Activated naive CD4-positive, alpha-beta T cell treated with anti-CD3 and anti-CD28 coated beads, Interleukin-2, amount 10 ng/mL, durations not matched to agents 7 days and 5 days (primary cell): ENCODE data around the gene RNF39.
A peak's percentile ranks its signal among the peaks of the same experiment; 100 is the strongest.

Experiments
- CTCF ChIA-PET: fragments of 350-600 bp; sonication (Branson Sonifier 250); formaldehyde crosslinking; loops from one replicate; lab custom pipeline; 2021; ENCODE audit warnings: antibody characterized with exemption; lab: Charles Lee
- DNase-seq: peaks from one replicate; pipeline ENCODE4 v3.0.0-alpha.2; 2020
- H3K27ac Mint-ChIP-seq: one replicate; pipeline ENCODE4 v1.8.0; 2021; ENCODE audit warnings: mild to moderate bottlenecking, moderate library complexity, mixed read lengths
- H3K27me3 Mint-ChIP-seq: one replicate; pipeline ENCODE4 v1.8.0; 2021; ENCODE audit warnings: mild to moderate bottlenecking, mixed read lengths
- H3K36me3 Mint-ChIP-seq: one replicate; pipeline ENCODE4 v1.8.0; 2021; ENCODE audit warnings: mixed read lengths
- H3K4me1 Mint-ChIP-seq: one replicate; pipeline ENCODE4 v1.8.0; 2021; ENCODE audit warnings: mixed read lengths
- H3K4me3 Mint-ChIP-seq: one replicate; pipeline ENCODE4 v1.8.0; 2021; ENCODE audit warnings: mild to moderate bottlenecking, moderate library complexity, mixed read lengths
- H3K9me3 Mint-ChIP-seq: one replicate; pipeline ENCODE4 v1.8.0; 2021; ENCODE audit warnings: mixed read lengths

Gene RNF39

DNA sequence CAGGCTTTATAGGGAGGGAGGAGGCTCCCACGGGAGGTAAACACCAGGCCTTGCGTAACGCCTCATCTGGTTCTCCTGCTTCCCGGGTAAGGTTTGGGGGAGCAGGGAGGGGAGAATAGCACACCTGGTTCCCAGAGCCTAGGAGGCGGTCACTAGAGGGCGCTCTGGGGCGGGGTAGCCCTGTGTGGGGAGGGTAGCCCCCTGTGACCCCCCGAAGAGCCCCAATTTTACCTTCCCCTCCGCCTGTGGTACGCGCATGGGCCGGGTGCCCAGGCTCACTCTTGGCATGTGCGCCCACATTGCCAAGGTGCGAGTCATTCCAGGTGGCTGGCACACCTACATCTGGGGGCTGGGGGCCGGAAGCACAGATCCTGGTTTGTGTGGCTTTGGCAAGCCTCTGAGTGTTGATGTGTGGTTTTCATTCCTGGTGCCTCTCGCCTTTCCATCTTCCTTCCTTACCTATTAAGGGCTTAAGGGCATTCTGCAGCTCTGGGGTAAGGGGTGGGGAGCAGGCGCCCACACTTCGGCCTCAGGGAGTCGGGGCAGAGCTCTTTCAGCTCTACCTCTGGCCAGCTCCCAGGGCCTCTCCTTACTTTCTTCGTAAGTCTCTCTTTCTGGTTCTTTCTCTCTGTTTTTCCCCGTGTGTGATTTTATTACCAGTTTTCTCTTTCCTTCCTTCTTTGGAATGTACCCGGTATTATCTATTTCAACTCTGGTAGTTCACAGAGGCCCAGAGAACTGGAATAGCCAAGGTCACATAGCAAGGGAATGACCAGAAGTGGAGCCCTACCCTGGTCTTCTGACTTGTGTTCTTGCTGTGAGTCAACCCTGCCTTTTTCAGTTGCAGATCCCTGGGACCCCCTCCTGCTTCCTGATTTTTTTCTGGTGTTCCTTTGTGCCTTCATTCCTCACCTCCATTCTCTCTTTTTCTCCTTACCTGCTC, 492 bp upstream of the RNF39 start:
- CTCF ChIA-PET = interaction anchor here (1.3 to 4.1 kb wide), 5 partner anchors 9 to 55 kb away, joined by 3 to 13 read pairs (median 6); partner anchors contain the start of gene PPP1R11
- Mint-ChIP-seq H3K4me3 (peak overlapping the region; percentile 10), H3K9me3 (peaks cover 1% of the 10 kb centered on the region), H3K27me3 (peaks cover 90% of the 10 kb centered on the region), H3K36me3 (peaks cover 9% of the 10 kb centered on the region), H3K4me1 (peaks cover 45% of the 10 kb centered on the region), H3K27ac (no peak overlapping the region)
- no peak for DNase-seq

DNA sequence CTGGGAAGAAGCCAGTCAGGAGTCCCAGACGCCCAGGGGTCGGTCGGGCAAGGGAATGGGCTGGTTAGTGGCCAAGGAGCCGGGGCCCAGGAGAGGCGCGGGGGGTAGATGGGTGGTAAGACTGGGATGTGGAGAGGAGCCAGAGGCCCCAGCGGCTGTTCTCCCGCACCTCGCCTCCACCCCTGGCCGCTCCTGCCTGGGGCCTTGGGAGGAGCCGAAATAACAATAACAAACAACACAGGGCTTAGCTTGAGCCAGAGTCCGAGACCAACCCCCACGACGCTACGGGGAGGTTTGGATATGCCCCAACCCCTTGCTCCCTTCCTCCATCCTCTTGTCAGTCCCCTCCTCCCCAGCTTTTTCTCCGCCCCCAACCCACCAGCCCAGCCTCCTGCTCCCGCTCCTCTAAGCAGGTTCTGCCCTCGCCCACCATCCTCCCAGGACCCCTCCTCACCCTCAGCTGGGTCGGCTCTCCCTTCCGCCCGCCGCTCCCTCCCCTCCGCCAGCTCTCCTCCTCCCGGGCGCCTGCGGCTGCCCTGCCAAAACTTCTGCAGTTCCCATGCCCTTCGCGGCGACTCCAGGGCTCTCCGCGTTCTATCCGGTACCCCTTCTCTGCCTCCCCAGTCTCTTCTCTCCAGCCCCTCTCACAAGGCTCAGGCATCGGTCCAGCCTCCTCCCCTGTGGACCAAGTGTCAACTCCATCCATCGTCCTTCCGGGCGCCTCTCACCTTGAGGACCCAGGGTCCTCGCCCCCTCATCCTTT, 1.1 kb downstream of the RNF39 start:
- H3K27ac Mint-ChIP-seq = no peak overlapping the region
- no peak for DNase-seq
- no peaks in the 10 kb centered on the region for H3K9me3 Mint-ChIP-seq
- H3K4me3 Mint-ChIP-seq = no peak overlapping the region
- H3K4me1 Mint-ChIP-seq = peaks cover 52% of the 10 kb centered on the region
- peaks cover 23% of the 10 kb centered on the region for H3K36me3 Mint-ChIP-seq
- CTCF ChIA-PET = interaction anchor here (1.6 to 4.1 kb wide), 2 partner anchors 29 to 57 kb away, joined by 4 to 13 read pairs; no protein-coding TSS in a partner anchor
- peaks cover 91% of the 10 kb centered on the region for H3K27me3 Mint-ChIP-seq

DNA sequence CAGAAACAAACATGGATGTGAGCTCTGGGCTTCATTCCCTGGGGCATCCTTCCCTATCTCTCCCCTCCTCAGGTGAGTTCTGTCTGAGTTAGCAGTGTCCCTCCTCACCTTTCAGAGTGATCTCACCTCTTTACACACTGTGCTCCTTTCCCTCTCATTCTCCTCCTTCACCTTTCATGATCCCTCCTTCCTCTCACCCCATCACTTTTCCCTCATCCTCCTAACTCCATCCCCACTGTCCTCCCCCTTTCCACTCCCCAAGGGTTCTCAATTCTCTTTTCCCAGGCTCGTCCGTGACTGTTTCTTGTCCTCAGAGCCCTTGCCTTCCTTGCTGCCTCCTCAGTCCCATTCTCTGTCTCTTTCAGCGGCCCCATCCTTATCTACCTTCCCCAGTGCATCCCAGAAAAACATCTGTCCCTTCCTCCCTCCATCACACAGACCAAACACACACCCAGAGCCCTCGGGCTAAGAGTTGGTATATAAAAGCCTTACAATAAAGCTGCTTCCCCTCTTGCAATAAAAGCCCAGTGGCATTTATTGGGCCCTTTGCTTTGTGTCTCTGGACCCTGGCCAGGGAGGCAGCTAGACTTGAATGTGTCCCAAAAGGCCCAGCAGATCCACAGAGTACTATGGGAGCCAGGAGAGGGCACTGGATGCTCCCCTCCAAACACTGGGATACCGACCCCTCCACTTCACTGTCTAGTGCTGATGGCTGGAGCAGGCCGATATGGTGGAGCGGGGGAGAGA, 1.9 kb downstream of the RNF39 start:
- H3K9me3 Mint-ChIP-seq = no peaks in the 10 kb centered on the region
- H3K27ac Mint-ChIP-seq = peak overlapping the region; percentile 3
- no peak overlapping the region for H3K4me3 Mint-ChIP-seq
- peaks cover 82% of the 10 kb centered on the region for H3K27me3 Mint-ChIP-seq
- peaks cover 54% of the 10 kb centered on the region for H3K4me1 Mint-ChIP-seq
- DNase-seq = no peak
- CTCF ChIA-PET = interaction anchor here (0.9 to 4.1 kb wide), 3 partner anchors 30 to 97 kb away, joined by 3 to 13 read pairs (median 4); no protein-coding TSS in a partner anchor
- peaks cover 29% of the 10 kb centered on the region for H3K36me3 Mint-ChIP-seq

DNA sequence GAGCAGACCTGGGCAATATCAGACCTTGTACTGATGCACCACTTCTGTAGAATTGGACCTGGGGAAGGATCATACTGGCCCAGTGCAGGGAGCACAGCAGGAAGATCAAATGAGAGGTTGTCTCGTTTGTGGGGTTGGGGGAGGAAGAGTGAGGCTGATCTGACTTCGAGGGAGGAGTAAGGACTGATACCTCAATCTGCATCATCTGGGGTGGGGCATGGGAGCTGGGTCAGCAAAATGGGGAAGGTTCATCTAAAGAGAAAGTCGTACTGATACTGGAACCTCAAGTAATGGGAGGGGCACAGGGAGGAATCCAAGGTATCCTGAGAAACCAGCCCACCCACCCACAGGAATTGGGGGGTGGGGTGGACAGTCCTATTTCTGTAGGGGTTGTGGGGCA, 3.7 kb downstream of the RNF39 start:
- no peak overlapping the region for H3K27ac Mint-ChIP-seq
- CTCF ChIA-PET = no interaction called here

DNA sequence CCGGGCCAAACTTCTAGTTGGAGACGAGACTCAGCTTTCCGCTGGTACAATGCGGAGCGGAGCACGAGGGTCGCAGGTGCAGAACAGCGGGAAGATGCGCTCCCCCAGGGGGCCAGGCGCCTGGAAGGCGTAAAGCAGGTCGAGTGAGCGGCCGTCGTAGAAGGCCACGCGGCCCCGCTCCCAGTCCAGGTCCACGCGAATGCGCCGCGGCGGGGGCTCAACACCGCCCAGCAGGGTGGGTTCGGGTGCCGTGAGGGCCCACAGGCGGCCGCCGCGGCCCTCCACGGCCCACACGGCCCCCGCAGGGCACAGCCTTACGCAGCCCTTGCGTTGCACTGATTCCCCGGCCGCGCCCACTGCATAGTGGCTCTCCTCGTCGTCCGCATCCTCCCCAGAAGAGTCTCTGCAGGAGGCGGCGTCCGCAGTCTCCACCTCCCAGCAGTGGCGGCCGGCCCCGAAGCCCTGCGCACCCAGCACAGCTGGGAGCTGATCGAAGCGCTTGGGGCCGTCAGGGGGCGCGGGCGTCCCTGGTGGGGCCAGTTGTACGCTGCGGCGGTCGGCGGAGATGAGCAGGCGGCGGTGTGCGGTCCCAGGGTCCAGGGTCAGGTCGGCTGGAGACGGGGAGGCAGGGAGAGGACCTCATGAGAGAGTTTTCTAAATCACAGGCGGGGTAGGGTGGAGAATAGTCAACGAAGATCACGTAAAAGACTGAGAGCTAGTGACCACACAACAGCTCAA, 4.3 kb downstream of the RNF39 start:
- Mint-ChIP-seq H3K4me3 (no peak overlapping the region), H3K36me3 (peaks cover 41% of the 10 kb centered on the region), H3K27me3 (peaks cover 61% of the 10 kb centered on the region), H3K27ac (no peak overlapping the region), H3K9me3 (no peaks in the 10 kb centered on the region), H3K4me1 (peaks cover 53% of the 10 kb centered on the region)
- no peak for DNase-seq
- CTCF ChIA-PET = interaction anchor here (1.3 kb wide), 1 partner anchor 97 kb away, joined by 3 read pairs; no protein-coding TSS in a partner anchor

More for the DNA sequence above, 3.7 kb downstream of the RNF39 start:
- Mint-ChIP-seq H3K4me3 (no peak overlapping the region), H3K4me1 (peaks cover 55% of the 10 kb centered on the region), H3K27me3 (peaks cover 66% of the 10 kb centered on the region), H3K9me3 (no peaks in the 10 kb centered on the region), H3K36me3 (peaks cover 40% of the 10 kb centered on the region)
- no peak for DNase-seq

DNA sequence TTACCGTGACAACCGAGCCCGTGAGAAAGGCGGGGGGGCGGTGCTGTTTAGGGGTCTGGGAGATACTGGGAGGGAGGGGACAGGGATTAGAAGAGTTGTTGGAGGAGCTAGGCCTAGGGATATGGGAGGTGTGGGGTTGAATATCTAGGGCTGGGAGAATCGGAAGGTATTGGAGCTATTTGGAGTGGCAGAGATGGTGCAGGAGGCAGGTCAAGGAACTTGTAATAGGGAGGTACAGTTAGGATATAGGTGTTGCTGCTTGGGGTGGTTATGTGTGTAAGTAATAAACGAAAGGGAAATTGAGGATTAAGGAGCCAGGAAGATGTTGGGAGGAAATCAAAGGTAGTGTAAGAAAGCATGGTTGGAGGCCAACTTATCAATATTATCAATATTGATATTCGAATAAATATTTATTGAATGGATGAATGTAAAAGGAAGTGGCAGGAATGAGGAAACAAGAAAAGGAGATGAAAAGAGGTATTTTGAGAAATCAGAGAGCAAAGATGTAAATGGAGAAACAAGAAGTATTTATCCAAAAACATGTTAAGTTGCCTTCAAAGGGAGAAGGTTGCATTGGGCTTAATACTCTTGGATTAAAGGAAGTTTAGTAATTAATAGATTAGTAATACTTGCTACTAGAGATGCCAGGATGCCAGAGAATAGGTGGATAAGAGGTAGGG, 8.0 kb downstream of the RNF39 start:
- Mint-ChIP-seq H3K27me3 (peaks cover 24% of the 10 kb centered on the region), H3K36me3 (peaks cover 59% of the 10 kb centered on the region), H3K27ac (peak overlapping the region; percentile 97), H3K9me3 (no peaks in the 10 kb centered on the region), H3K4me1 (peaks cover 61% of the 10 kb centered on the region), H3K4me3 (peak overlapping the region; percentile 92)
- no peak for DNase-seq
- CTCF ChIA-PET = interaction anchor here (1.7 to 1.8 kb wide), 2 partner anchors 9 to 36 kb away, joined by 4 to 5 read pairs; no protein-coding TSS in a partner anchor

DNA sequence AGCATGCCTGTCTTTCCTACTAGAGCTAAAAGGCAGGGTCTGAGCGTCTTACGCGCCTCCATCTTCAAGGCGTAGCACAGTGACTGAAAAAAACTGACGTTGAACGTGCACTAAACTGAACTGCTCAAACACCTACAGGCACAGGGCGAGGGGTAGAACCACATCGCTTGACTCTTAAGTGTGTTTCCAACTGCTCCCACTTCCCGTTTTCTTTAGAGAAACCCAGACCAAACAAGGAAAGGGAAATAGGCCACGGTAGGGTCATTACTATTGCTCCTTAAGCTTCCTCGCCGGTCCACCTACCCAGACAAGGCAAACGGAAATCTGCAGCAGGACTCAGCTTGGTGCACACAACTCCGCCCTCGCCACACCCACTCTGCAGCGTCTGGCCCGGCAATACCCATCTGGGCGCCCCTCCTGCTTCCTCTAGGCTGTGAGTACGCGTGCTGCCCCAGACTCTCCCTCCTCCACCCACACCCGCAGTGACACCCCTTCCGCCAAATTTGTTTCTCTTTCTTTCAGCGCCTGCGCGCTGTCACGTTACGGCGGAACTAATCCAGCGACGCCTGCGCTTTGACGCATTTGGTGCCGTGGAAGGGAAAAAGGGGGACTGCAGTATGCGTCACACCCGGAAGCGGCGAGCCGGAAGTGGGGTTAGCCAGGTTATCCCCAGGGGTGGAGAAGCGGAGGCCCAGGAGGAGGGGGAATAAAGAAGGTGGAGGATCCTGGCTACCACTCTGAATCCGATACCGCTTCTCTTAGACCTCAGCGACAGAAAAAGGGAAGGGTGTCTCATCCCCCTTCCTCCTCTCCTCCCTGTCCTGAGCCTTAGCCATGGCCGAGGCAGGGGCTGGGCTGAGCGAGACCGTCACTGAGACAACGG, 8.8 kb downstream of the RNF39 start, which contains the start of gene PPP1R11:
PPP1R11 (plus strand) TSS at position 622 of the 883 bp plus-strand sequence; CDS start at position 835, 213 bp downstream.
- CTCF ChIA-PET = interaction anchor here (1.7 to 1.8 kb wide), 2 partner anchors 10 to 36 kb away, joined by 4 to 5 read pairs; no protein-coding TSS in a partner anchor
- H3K4me1 Mint-ChIP-seq = peaks cover 61% of the 10 kb centered on the region
- peaks cover 16% of the 10 kb centered on the region for H3K27me3 Mint-ChIP-seq
- DNase-seq = peak; percentile 99
- peak within 1 kb of the TSS; percentile 92 for H3K4me3 Mint-ChIP-seq
- H3K36me3 Mint-ChIP-seq = peaks cover 56% of the 10 kb centered on the region
- peak within 1 kb of the TSS; percentile 97 for H3K27ac Mint-ChIP-seq
- no peaks in the 10 kb centered on the region for H3K9me3 Mint-ChIP-seq

DNA sequence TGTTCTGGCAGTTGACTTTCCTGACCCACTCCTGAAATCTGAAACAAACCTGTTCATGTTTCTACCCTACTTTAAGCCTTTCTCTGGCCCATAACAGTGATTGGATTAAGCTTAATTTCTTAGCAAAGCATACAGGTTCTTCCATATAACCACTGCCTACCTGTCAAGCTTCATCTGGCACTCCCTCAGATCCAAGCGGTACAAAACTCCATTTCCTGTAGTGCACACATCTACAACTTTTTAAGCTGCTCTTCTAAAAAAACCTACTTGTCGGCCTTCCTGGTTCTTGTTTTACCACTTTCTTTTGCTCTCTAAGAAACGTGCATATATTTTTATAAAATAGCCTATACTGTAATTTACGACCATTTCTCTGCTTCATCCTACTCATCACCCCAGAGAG, 9.5 kb downstream of the RNF39 start:
- peaks cover 9% of the 10 kb centered on the region for H3K27me3 Mint-ChIP-seq
- no peaks in the 10 kb centered on the region for H3K9me3 Mint-ChIP-seq
- peaks cover 56% of the 10 kb centered on the region for H3K36me3 Mint-ChIP-seq
- no peak for DNase-seq
- peak overlapping the region; percentile 97 for H3K27ac Mint-ChIP-seq
- CTCF ChIA-PET = interaction anchor here (1.0 to 1.8 kb wide), 4 partner anchors 10 to 412 kb away, joined by 3 to 5 read pairs (median 4); no protein-coding TSS in a partner anchor
- H3K4me3 Mint-ChIP-seq = peak overlapping the region; percentile 92
- peaks cover 61% of the 10 kb centered on the region for H3K4me1 Mint-ChIP-seq

DNA sequence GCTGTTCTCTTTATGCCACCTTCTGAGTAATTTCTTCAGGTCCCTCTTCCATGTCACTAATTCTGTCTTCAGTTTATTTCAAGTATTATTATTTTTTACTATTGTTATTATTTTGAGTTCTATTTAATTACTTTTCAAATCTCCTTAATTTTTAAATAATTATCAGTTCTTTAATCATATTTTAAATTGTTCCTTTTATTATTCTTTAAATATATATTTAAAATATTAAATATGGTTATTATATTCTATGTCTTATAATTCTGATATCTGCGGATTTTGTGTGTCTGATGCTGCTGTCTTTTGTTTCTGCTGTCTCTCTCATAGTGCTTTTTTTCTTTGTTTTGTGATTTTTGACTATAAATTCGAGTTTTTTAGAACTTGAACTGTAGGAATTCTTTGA, 12.3 kb downstream of the RNF39 start:
- peak overlapping the region; percentile 77 for H3K27ac Mint-ChIP-seq
- DNase-seq = no peak
- CTCF ChIA-PET = no interaction called here
- H3K9me3 Mint-ChIP-seq = no peaks in the 10 kb centered on the region
- peaks cover 37% of the 10 kb centered on the region for H3K36me3 Mint-ChIP-seq
- no peaks in the 10 kb centered on the region for H3K27me3 Mint-ChIP-seq
- peaks cover 63% of the 10 kb centered on the region for H3K4me1 Mint-ChIP-seq
- H3K4me3 Mint-ChIP-seq = peak overlapping the region; percentile 39

DNA sequence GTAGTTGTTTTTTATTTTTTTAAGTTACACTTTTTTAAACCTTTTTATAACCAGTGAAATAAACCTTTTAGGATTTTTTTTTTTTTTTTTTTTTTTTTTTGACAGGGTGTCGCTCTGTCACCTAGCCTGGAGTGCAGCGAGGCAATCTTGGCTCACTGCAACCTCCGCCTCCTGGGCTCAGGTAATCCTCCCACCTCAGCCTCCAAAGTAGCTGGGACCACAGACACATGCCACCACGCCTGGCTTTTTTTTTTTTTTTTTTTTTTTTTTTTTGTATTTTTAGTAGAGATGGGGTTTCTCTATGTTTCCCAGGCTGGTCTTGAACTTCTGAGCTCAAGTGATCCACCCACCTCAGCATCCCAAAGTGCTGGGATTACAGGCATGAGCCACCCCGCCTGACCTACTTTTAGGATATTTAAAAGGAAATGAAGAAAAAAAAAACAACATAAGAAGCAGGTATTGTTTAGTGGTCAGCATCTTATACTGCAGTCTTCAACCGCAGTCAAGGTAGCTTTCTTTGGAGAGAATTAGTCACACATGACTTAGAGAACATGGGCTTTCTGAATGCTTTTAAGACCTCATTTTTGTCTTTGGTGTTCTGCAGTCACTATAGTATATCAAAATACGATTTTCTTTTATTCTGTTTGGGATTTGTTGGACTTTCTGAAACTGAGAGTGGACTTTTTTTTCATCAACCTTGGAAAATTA, 12.9 kb downstream of the RNF39 start:
- H3K4me3 Mint-ChIP-seq = peak overlapping the region; percentile 93
- H3K4me1 Mint-ChIP-seq = peaks cover 56% of the 10 kb centered on the region
- no peaks in the 10 kb centered on the region for H3K27me3 Mint-ChIP-seq
- no peaks in the 10 kb centered on the region for H3K9me3 Mint-ChIP-seq
- CTCF ChIA-PET = interaction anchor here (1.8 kb wide), 1 partner anchor 39 kb away, joined by 4 read pairs; no protein-coding TSS in a partner anchor
- DNase-seq = no peak
- peaks cover 33% of the 10 kb centered on the region for H3K36me3 Mint-ChIP-seq
- H3K27ac Mint-ChIP-seq = peak overlapping the region; percentile 96

DNA sequence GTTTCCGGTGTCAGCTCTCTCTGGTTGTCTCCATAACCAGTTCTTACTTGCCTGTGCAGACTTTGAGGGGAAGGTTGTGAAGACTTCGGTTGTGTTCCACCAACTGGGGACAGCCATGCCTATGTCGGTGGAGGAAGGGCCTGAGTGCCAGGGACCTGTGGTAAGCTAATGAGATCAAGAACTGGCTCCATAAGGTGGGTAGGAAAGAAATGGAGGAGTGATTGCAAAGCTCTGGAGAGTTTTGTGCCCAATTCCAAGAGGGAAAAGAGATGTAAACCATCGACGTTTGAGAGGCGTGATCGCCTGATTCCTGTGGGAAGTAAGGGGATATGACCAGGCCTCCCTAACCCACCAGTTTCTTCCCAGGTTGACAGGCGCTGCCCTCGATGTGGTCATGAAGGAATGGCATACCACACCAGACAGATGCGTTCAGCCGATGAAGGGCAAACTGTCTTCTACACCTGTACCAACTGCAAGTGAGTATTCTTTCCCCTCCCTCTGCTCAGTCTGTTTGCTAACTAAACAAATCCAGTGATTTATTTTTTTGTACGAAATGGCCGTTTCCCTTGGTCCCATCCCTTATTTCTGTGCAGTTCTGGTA, 13.6 kb downstream of the RNF39 start:
- peak; percentile 65 for DNase-seq
- peaks cover 52% of the 10 kb centered on the region for H3K4me1 Mint-ChIP-seq
- CTCF ChIA-PET = interaction anchor here (1.8 kb wide), 1 partner anchor 40 kb away, joined by 4 read pairs; no protein-coding TSS in a partner anchor
- H3K36me3 Mint-ChIP-seq = peaks cover 36% of the 10 kb centered on the region
- H3K27ac Mint-ChIP-seq = peak overlapping the region; percentile 96
- H3K9me3 Mint-ChIP-seq = no peaks in the 10 kb centered on the region
- no peaks in the 10 kb centered on the region for H3K27me3 Mint-ChIP-seq
- peak overlapping the region; percentile 93 for H3K4me3 Mint-ChIP-seq
